Renal cortical epithelial cell (primary cell): ENCODE results near the gene MBD3L4. TPM values are rescaled to one million over a fixed set of nuclear protein-coding genes. Genes with fewer than 3 reads are reported as not detected.
"Not testable (repeated sequence)": the region's sequence is repeated elsewhere in the genome, so short reads cannot be mapped to it uniquely, and the experiment has no call there.

Experiments
- DNase-seq: peaks from one replicate; pipeline ENCODE4 v3.0.0-alpha.2; 2011; ENCODE audit warnings: low read depth
- total RNA-seq: library from RNA; depleted of rRNA; stranded (reverse); fragments of >200 nt; gene quantifications from 2 replicates; pipeline ENCODE4 v1.2.3, GENCODE V29; 2014

Gene MBD3L4
- total RNA-seq, result not detected in 2 replicates

DNA sequence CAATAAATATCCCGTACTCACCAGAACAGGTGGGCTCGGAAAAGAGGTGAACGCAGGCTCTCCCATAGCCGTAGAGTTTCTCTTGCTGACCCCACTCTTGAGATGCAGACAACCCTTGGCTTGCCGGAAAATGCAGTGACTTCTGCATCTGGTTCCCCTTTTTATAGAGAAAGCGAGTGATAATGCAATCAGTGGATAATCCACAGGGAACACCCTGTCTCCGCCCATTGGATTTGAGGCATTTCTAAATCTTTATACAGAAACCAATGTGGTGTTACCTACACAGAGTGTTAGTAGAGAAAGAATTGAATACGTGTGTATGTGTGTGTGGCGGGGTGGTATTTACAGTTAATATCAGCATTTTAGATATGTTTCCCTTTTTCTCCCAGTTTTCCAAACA lies at the start of gene MBD3L4:
Gene MBD3L4, minus strand, starts transcription at position 101 of the 400 bp plus-strand sequence. Its CDS starts 35 bp downstream, at position 66.
- DNase-seq, result not testable (repeated sequence)

DNA sequence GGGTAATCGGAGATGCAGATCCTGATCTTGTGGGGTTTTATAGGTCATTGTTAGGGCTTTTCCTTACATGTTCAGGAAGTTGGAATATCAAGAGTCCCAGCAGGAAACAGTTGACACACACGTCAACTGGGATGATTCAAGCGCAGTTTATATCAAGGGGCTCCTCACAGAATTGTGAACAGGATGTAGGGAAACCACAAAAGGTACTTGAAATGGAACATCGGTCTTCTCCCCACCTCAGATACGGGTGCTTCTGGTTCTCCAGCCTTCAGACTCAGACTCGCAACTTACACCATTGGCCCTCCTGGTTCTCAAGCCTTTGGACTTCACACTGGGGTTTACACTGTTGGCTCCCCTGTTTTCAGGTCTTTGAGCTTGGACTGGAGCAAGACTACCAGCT lies 49.0 kb upstream of the MBD3L4 start:
- no peak for DNase-seq

DNA sequence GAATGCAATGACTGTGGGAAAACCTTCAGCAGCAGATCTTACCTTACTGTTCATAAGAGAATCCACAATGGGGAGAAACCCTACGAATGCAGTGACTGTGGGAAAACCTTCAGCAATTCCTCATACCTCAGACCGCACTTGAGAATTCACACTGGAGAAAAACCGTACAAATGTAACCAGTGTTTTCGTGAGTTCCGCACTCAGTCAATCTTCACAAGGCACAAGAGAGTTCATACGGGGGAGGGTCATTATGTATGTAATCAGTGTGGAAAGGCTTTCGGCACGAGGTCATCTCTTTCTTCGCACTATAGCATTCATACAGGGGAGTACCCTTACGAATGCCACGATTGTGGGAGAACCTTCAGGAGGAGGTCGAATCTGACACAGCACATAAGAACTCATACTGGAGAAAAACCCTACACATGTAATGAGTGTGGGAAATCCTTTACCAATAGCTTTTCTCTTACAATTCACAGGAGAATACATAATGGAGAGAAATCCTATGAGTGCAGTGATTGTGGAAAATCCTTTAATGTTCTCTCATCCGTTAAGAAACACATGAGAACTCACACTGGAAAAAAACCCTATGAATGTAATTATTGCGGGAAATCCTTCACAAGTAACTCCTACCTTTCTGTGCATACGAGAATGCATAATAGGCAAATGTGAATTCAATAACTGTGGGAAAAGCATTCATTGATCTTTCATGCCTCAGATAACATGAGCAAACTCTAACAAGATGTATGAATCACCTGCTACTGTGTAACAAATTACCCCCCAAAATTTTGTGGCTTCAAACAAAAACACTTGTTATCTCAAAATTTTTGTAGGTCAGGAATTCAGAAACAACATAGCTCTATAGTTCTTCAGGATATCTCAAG lies 43.3 kb upstream of the MBD3L4 start:
- peak; percentile 33 for DNase-seq

DNA sequence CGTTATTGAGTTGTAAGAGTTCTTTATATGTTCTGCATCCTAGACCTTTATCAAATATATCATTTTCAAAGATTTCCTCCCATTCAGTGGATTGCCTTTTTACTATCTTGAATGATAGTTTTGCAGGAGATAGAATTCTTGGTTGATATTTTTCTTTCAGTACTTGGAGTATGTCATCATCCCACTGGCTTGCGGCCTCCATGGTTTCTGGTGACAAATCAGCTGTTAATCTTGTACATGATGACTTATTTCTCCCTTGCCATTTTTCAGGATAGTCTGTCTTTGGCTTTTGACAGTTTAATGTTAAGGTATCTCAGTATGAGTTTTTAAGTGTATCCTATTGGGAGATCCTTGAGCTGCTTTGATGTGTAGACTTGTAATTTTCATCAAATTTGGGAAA lies 38.0 kb upstream of the MBD3L4 start:
- no peak for DNase-seq

DNA sequence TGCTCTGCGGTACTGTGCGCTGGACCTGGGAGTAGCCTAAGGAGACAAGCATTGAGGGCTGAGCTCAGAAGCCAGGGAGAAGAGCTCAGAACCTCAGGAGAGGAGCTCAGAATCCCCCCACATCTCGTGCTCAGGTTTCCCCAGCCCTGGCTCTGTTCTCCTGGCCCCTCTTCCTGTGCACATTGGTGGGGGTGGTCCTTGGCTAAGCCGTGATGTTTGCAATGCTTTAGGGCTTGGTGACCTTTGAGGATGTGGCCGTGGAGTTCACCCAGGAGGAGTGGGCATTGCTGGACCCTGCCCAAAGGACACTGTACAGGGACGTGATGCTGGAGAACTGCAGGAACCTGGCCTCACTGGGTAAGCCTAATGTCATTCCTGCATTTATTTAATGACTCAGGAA lies 36.2 kb upstream of the MBD3L4 start:
- no peak for DNase-seq

DNA sequence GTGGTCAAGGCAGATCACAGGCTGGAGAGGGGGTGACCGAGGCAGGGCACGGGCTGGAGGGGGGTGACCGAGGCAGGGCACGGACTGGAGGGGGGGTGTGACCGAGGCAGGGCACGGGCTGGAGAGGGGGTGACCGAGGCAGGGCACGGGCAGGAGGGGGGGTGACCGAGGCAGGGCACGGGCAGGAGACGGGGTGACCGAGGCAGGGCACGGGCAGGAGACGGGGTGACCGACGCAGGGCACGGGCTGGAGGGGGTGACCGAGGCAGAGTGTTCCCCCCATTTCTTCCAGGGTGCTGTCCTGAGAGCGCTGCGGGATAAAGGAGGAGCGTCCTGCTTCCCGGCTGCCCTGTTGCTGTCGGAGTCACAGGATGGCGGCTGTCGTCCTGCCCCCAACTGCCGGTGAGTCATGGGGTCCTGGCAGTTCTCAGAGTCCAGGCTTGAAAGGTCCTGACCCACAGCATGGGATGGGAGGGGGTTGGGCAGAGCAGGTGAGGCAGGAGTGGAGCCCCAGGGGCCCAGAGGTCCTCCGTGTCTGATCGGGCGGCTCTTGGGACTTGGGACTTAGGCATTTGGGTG lies 34.8 kb upstream of the MBD3L4 start:
- DNase-seq, result no peak

DNA sequence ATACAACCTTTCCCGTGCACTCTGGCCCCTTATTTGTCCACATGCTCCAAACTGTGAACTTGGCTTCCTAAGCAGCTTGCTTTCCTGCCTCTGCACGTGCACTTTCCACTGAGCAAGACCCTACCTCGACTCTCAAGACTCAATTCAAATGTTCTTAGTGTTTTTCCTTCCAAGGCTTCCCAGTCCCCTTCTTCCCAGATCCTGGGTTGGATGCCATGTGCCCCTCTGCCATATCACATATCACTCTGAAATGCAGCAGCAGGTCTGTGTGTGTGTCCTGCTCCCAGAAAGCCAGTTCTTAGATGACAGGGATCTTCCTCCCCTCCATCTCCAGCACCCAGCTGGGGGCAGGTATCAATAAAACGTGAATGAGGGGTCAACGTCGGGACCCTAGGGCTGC lies 32.6 kb upstream of the MBD3L4 start:
- DNase-seq, result no peak

DNA sequence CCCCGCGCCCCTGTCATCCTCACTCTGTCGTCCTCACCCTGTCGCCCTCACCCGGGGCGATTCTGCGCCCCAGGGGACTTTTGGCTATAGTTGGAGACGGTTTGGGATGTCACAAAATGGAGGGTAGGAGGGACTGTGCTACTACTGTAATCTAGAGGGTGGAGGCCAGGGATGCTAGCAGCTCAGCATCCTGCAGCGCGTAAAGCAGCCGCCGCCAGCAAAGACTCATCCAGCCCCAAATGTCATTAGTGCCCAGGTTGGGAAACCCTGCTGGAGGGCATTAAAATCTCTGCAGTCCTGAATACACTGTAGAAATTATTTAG lies 29.9 kb upstream of the MBD3L4 start:
- DNase-seq, result no peak

DNA sequence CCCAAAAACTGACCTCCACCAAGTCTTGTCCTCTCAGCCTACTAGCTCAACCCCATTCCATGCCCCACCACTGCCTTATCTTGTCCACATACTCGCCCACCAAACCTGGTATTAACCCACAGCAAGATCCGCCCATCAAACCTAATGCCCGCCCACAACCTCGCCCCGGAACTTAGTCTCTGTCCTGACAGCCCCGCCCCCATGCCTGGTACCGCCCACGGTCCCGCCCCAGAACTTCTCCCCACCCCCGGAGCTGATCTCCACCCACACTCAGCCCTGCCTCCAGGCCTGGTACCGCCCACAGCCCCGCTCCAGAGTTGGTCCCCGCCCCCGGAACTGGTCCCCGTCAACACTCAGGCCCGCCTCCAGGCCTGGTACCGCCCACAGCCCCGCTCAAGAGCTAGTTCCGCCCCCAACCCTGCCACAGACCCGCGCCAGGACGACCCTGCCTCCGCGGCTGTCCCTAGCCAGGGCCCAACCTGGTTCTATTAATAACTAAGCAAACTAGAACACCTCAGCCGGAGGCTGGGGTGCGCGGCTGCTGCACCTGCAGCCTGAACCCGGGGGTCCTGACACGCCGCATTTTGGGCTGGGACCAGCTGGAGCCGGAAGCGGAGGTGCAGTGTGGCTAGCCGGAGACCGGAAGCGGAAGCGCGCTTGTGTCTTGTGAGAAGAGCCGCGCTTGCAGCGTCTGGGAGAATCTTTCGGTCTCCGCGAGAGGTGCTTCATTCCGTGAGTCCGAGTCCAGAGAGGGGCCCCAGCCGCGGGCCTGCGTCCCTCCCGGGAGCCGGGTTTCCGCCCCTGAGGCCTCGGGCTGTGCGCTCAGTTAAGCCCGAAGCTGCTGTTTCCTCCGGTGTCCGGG lies 29.3 kb upstream of the MBD3L4 start, which contains the start of gene ZNF557:
Gene ZNF557, plus strand, starts transcription at position 662 of the 862 bp plus-strand sequence. CDS start 5,372 bp downstream, outside the sequence.
- DNase-seq, result peak; percentile 86

DNA sequence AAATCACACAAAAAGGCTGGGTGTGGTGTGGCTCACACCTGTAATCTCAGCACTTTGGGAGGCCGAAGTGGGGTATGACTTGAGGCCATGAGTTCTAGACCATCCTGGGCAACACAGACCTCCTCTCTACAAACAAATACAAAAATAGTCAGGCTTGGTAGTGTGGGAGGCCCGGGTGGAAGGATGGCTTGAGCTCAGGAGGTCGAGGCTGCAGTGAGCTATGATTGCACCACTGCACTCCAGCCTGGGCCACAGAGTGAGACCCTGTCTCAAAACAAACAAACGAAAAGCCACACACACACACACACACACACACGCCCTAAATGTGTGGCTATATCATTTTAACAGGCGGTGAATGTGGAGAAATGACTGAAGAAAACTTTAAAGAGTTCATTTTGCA lies 28.6 kb upstream of the MBD3L4 start:
- DNase-seq, result no peak

DNA sequence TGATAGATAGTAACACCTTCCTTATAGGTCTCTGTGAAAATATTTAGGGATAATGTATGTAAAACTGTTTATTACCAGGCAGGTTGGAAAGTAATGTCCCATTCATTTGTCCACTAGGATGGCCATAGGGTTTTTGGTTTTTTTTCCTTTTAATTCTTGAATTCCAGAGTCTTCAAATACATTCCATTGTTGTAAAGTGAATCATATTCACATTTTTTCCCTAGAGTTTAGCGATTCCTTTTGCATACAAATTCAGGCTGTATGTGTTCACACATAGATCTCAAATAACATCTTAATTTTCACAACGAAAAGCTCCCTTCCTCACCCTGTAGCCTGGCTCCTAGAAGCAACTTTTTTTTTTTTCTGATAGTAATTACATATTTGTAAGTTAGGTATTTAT lies 27.7 kb upstream of the MBD3L4 start:
- DNase-seq, result no peak

DNA sequence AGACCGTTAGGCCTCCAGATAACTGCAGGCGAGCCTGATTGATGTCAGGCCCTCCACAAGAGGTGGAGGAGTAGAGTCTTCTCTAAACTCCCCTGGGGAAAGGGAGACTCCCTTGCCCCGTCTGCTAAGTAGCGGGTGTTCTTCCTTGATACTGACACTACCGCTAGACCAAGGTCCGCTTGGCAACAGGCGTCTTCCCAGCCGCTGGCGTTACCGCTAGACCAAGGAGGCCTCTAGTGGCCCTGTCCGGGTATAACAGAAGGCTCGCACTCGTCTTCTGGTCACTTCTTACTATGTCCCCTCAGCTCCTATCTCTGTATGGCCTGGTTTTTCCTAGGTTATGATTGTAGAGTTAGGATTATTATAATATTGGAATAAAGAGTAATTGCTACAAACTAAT lies 27.1 kb upstream of the MBD3L4 start:
- DNase-seq, result not testable (repeated sequence)

DNA sequence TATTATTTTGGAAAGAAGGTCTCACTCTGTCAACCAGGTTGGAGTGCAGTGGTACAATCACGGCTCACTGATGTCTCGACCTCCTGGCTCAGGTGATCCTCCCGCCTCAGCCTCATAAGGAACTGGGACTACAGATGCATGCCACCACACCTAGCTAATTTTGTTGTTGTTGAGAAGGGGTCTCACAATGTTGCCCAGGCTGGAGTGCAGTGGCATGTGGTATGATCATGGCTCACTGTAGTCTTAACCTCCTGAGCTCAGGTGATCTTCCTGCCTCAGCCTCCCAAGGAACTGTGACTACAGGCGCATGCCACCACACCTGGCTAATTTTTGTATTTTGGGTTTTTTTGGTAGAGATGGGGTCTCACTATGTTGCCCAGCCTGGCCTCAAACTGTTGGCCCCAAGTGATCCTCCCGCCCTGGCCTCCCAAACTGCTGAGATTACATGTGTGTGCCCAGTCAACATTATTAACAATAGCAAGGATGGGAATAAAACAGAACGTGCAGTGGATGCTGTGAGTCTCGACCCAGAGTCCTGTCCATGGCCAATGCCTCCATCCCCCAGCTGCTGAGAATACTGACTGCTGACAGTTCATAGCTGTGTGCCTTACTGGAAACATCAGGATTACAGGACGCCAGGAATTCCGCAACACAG lies 23.9 kb upstream of the MBD3L4 start:
- DNase-seq, result no peak

DNA sequence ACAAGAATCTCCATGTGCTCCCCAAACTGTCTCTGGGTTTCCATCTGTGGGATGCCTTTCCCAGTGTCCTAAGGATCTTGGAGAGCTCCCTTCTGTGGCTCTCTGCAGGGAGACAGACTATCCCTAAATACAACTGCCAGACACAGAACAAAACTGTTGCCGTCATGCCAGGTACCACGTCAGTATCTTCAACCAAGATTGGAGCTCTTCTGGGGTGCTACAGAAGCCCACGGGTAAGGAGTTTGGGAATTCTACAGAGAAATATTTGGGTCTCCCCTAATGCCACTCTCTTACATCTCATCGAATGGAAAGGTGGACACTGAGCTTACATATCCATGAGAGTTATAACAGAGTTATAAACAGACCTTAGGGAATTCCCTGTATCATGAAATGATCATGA lies 23.4 kb upstream of the MBD3L4 start:
- DNase-seq, result no peak

DNA sequence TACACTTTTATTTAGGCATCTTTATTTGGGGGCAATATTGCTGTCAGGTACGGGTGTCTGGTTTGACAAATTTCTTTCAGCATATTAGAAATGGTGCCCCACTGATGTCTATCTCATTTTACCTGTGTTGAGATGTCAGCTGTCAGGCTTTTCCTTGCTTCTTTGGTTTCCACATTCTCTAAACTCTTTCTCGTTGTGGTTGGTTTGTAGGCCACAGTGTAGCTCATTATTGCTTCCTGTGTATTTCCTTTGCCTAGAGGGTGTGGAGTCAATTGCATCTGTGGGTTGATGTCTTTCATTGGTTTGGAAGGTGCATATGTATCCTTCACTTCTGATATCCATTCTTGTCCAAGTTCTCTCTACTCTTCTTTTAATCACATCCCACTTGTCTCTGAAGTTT lies 20.0 kb upstream of the MBD3L4 start:
- DNase-seq, result not testable (repeated sequence)

DNA sequence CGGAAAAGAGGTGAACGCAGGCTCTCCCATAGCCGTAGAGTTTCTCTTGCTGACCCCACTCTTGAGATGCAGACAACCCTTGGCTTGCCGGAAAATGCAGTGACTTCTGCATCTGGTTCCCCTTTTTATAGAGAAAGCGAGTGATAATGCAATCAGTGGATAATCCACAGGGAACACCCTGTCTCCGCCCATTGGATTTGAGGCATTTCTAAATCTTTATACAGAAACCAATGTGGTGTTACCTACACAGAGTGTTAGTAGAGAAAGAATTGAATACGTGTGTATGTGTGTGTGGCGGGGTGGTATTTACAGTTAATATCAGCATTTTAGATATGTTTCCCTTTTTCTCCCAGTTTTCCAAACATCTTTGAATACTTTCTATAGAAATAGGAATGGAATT lies 18.6 kb upstream of the MBD3L4 start, which contains the start of gene MBD3L3:
Gene MBD3L3, minus strand, starts transcription at position 101 of the 400 bp plus-strand sequence. Its CDS starts 71 bp downstream, at position 30.
- DNase-seq, result not testable (repeated sequence)

DNA sequence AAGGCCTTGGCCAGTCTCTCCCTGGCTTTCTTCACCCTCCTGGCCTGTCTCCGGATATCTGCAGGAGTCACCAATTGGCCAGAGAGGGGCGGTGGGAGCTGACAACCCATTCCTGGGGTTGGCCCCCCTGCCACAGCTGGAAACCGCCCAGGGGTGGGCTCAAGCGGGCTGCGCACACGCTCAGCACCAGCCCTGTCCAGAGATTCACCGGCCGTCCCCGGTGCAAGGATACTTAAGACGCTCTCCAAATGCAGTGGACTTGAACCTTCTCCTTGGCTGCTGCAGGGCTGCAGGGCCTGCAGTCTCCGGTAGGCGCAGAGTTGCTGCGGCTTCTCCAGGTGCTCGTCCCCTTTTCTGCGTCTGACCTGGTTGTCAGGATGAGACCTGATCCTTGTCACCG lies 16.4 kb upstream of the MBD3L4 start:
- not testable (repeated sequence) for DNase-seq

DNA sequence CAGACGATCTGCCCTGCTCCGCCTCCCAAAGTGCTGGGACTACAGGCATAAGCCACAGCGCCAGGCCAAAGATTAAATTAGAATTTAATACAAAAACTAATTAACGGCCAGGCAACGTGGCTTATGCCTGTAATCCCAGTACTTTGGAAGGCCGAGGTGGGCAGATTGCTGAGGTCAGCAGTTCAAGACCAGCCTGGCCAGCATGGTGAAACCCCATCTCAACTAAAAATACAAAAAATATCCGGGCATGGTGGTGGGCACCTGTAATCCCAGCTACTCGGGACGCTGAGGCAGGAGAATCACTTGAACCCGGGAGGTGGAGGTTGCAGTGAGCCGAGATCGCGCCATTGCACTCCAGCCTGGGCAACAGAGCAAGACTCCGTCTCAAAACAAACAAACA lies 15.7 kb upstream of the MBD3L4 start:
- DNase-seq, result not testable (repeated sequence)

DNA sequence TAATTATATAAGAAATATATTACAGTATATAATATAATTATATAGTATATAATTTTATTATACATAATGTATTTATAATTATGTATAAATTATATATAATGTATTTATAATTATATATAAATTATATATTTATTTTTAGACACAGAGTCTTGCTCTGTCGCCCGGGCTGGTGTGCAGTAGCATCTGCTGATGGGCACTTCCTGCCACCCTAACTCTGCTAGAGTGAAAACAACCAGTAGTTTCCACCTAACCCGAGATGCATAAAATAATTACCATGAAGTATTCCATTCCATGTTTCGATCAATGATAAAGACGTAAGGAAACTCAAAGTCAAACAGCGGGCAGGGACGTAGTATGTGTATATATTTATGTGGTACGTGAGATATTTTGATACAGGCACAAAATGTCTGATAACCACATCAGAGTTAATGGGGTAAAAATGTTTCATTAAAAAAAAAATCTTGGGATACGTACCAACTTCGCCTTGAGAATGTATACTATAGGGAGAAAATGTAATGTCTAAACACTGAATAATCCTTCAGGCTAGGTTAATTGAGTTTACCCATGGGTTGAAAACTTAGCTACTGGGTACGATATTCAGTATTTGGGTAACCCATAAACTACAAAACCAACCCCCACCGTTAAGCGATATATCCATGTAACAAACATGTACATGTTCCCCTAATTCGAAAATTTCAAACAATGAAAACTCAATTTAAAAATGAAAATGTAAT lies 14.8 kb upstream of the MBD3L4 start:
- DNase-seq, result not testable (repeated sequence)

DNA sequence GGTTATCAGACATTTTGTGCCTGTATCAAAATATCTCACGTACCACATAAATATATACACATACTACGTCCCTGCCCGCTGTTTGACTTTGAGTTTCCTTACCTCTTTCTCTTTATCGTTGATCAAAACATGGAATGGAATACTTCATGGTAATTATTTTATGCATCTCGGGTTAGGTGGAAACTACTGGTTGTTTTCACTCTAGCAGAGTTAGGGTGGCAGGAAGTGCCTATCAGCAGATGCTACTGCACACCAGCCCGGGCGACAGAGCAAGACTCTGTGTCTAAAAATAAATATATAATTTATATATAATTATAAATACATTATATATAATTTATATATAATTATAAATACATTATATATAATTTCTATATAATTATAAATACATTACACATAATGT lies 12.9 kb upstream of the MBD3L4 start:
- DNase-seq, result not testable (repeated sequence)

DNA sequence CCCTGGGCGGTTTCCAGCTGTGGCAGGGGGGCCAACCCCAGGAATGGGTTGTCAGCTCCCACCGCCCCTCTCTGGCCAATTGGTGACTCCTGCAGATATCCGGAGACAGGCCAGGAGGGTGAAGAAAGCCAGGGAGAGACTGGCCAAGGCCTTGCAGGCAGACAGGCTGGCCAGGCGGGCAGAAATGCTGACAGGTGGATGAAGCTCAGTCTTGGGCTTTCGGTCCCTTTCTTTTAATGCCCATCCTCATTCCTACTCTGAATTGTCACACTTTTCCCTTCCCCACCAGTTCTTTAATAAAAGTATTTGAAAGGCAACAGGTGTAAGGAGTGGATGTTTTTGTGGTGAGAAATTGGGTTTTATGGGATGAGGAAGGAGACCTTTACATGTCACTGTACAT lies 11.4 kb upstream of the MBD3L4 start:
- not testable (repeated sequence) for DNase-seq
